HepG2 (cell line): ENCODE measurements around the gene SCYGR5. TPM values are rescaled to one million over a fixed set of nuclear protein-coding genes. Genes with fewer than 3 reads are reported as not detected.
A peak's percentile ranks its signal among the peaks of the same experiment; 100 is the strongest.

Experiments
- ARID3A ChIP-seq: IDR thresholded peaks from 2 replicates; pipeline ENCODE4 v1.6.1; 2012; ENCODE audit warnings: low read depth, low read length, improper control_type of control experiment
- ATAD3A ChIP-seq: sonication (generic); formaldehyde crosslinking; IDR thresholded peaks from 2 replicates; pipeline ENCODE4 v1.4.0; 2020; ENCODE audit warnings: missing genetic modification reagents
- ATF7 ChIP-seq, 2 experiments: fragments of 450-650 bp in 1 of 2; sonication (generic) in 1 of 2; formaldehyde crosslinking in 1 of 2; IDR thresholded peaks; 2 replicates each; pipeline versions ENCODE4 v1.4.0 to v1.6.1; 2016 to 2020; ENCODE audit warnings: antibody characterized with exemption in 1 of 2, mild to moderate bottlenecking in 1 of 2, missing genetic modification reagents in 1 of 2
- BORCS8-MEF2B ChIP-seq: sonication (generic); formaldehyde crosslinking; IDR thresholded peaks from 2 replicates; pipeline ENCODE4 v1.8.0; 2022; ENCODE audit warnings: mild to moderate bottlenecking, missing genetic modification reagents
- CREB1 ChIP-seq, 2 experiments: fragments of 450-650 bp in 1 of 2; IDR thresholded peaks; 2 replicates each; pipeline ENCODE4 v1.6.1; 2016 to 2017; ENCODE audit warnings: control low read depth in 1 of 2, mild to moderate bottlenecking in 1 of 2, missing compliant biosample characterization in 1 of 2, missing genetic modification characterization in 1 of 2
- ETV6 ChIP-seq: sonication (generic); formaldehyde crosslinking; conservative IDR thresholded peaks from 2 replicates; pipeline ENCODE4 v1.4.0; 2020; ENCODE audit warnings: missing genetic modification reagents
- FOSL2 ChIP-seq: sonication (generic); formaldehyde crosslinking; IDR thresholded peaks from 2 replicates; pipeline ENCODE4 v1.4.0; 2020; ENCODE audit warnings: missing genetic modification reagents
- FOXA3 ChIP-seq: IDR thresholded peaks from 2 replicates; pipeline ENCODE4 v1.6.1; 2016; ENCODE audit warnings: missing genetic modification reagents, missing compliant biosample characterization
- HMG20A ChIP-seq: IDR thresholded peaks from 2 replicates; pipeline ENCODE4 v1.6.1; 2016; ENCODE audit warnings: borderline replicate concordance
- HOXA7 ChIP-seq: sonication (generic); formaldehyde crosslinking; IDR thresholded peaks from 2 replicates; pipeline ENCODE4 v1.8.1; 2022; ENCODE audit warnings: mild to moderate bottlenecking, missing genetic modification reagents, moderate library complexity
- JDP2 ChIP-seq: sonication (generic); formaldehyde crosslinking; IDR thresholded peaks from 2 replicates; pipeline ENCODE4 v1.8.1; 2022; ENCODE audit warnings: missing genetic modification reagents, borderline replicate concordance
- KLF13 ChIP-seq: sonication (generic); formaldehyde crosslinking; IDR thresholded peaks from 2 replicates; pipeline ENCODE4 v1.4.0; 2020; ENCODE audit warnings: mild to moderate bottlenecking, missing genetic modification reagents
- LBX2 ChIP-seq: sonication (generic); formaldehyde crosslinking; IDR thresholded peaks from 2 replicates; pipeline ENCODE4 v1.5.0; 2020; ENCODE audit warnings: missing genetic modification reagents, mild to moderate bottlenecking, borderline replicate concordance
- MNT ChIP-seq: fragments of 450-650 bp; IDR thresholded peaks from 2 replicates; pipeline ENCODE4 v1.6.1; 2016
- NFRKB ChIP-seq: fragments of 450-650 bp; IDR thresholded peaks from 2 replicates; pipeline ENCODE4 v1.6.1; 2017
- NR1H2 ChIP-seq: sonication (generic); formaldehyde crosslinking; IDR thresholded peaks from 2 replicates; pipeline ENCODE4 v1.8.1; 2022; ENCODE audit warnings: low read depth, missing genetic modification reagents, borderline replicate concordance
- NR2F1 ChIP-seq, 2 experiments: fragments of 450-650 bp in 1 of 2; formaldehyde crosslinking in 1 of 2; IDR thresholded peaks; 2 replicates each; pipeline versions ENCODE4 v1.5.0 to v1.6.1; 2016 to 2020; ENCODE audit warnings: mild to moderate bottlenecking in 1 of 2, missing compliant biosample characterization in 1 of 2, missing genetic modification reagents in 1 of 2, moderate library complexity in 1 of 2
- RBFOX2 ChIP-seq: fragments of 200-400 bp; formaldehyde crosslinking; IDR thresholded peaks from 2 replicates; pipeline ENCODE4 v1.6.1; 2017; ENCODE audit warnings: low read depth, mild to moderate bottlenecking, low read length
- RELA ChIP-seq: sonication (generic); formaldehyde crosslinking; IDR thresholded peaks from 2 replicates; pipeline ENCODE4 v1.4.0; 2020; ENCODE audit warnings: missing genetic modification reagents
- SALL2 ChIP-seq: sonication (generic); formaldehyde crosslinking; IDR thresholded peaks from 2 replicates; pipeline ENCODE4 v1.8.1; 2023; ENCODE audit warnings: mild to moderate bottlenecking, missing genetic modification reagents, inconsistent platforms
- SRSF1 ChIP-seq: fragments of 200-400 bp; formaldehyde crosslinking; optimal IDR thresholded peaks from 2 replicates; pipeline ENCODE3; 2017; ENCODE audit warnings: mild to moderate bottlenecking, low read depth, low read length, moderate library complexity
- SRY ChIP-seq: sonication (generic); formaldehyde crosslinking; IDR thresholded peaks from 2 replicates; pipeline ENCODE4 v1.8.0; 2022; ENCODE audit warnings: mild to moderate bottlenecking, missing genetic modification reagents
- TBX3 ChIP-seq: fragments of 450-650 bp; IDR thresholded peaks from 2 replicates; pipeline ENCODE4 v1.6.1; 2017; ENCODE audit warnings: antibody characterized with exemption, mild to moderate bottlenecking, inconsistent platforms, borderline replicate concordance
- TEAD3 ChIP-seq: optimal IDR thresholded peaks from 2 replicates; pipeline ENCODE3; 2016; ENCODE audit warnings: borderline replicate concordance
- ZFP36 ChIP-seq: fragments of 150-350 bp; IDR thresholded peaks from 2 replicates; pipeline ENCODE4 v1.6.1; 2018; ENCODE audit warnings: borderline replicate concordance, low read length, low read depth; ENCODE audit not compliant: partially characterized antibody
- ZNF20 ChIP-seq: sonication (generic); formaldehyde crosslinking; IDR thresholded peaks from 2 replicates; pipeline ENCODE4 v1.4.0; 2020; ENCODE audit warnings: mild to moderate bottlenecking, moderate library complexity, missing genetic modification reagents
- ZNF382 ChIP-seq: sonication (generic); formaldehyde crosslinking; IDR thresholded peaks from 2 replicates; pipeline ENCODE4 v1.5.0; 2020; ENCODE audit warnings: missing genetic modification reagents, mild to moderate bottlenecking, borderline replicate concordance
- ZNF432 ChIP-seq: sonication (generic); formaldehyde crosslinking; IDR thresholded peaks from 2 replicates; pipeline ENCODE4 v1.5.0; 2020; ENCODE audit warnings: missing genetic modification reagents, mild to moderate bottlenecking, borderline replicate concordance
- ZNF749 ChIP-seq: sonication (generic); formaldehyde crosslinking; IDR thresholded peaks from 2 replicates; pipeline ENCODE4 v1.8.0; 2022; ENCODE audit warnings: mild to moderate bottlenecking, missing genetic modification reagents, moderate library complexity, borderline replicate concordance
- ZNF816 ChIP-seq: sonication (generic); formaldehyde crosslinking; IDR thresholded peaks from 2 replicates; pipeline ENCODE4 v1.8.0; 2022; ENCODE audit warnings: missing genetic modification reagents, mild to moderate bottlenecking, borderline replicate concordance
- polyA plus RNA-seq, 8 experiments: library from polyadenylated mRNA; depleted of rRNA in 3 of 8; stranded (reverse) in 7 of 8; unstranded in 1 of 8; fragments of >200 nt; fragmentation: Illumina TruSeq in 4 of 8; extraction: Trizol in 4 of 8; gene quantifications; 2 replicates each; pipeline versions ENCODE4 v1.2.1 to v1.2.3, GENCODE V29; 2011 to 2016; ENCODE audit warnings: low read depth in 4 of 8, missing spikeins in 1 of 8, mixed read lengths in 1 of 8; ENCODE audit not compliant: insufficient read depth in 1 of 8
- total RNA-seq, 5 experiments: library from RNA; depleted of rRNA; stranded (reverse); fragments of >200 nt; fragmentation: Illumina TruSeq; extraction: Trizol; gene quantifications; 2 replicates each; pipeline ENCODE4 v1.2.3, GENCODE V29; 2016; ENCODE audit warnings: low read depth in 1 of 5

SCYGR5 gene
- total and polyA plus RNA-seq, 2 of the 13 experiments (the other 11 are each of a cell fraction or from before 2014, with no cell fraction given) = not detected

- TF ChIP-seq KLF13 (CRISPR knock-in tag) (no peak), LBX2 (CRISPR knock-in tag) (no peak), RBFOX2 (no peak), CREB1 (IDR thresholded peaks at IDR 0.05) (no peak), CREB1 (CRISPR knock-in tag; IDR thresholded peaks at IDR 0.05) (peak; percentile 27; the same call in 1 of the 2 replicates), ZFP36 (no peak), MNT (no peak), ZNF816 (CRISPR knock-in tag) (no peak), SRSF1 (no peak), ZNF20 (CRISPR knock-in tag) (no peak), SALL2 (CRISPR knock-in tag) (no peak), FOSL2 (CRISPR knock-in tag) (peak; percentile 86), HMG20A (CRISPR knock-in tag) (peak; percentile 47; the same call in 1 of the 2 replicates), RELA (CRISPR knock-in tag) (no peak), HOXA7 (no peak), ZNF432 (no peak), FOXA3 (CRISPR knock-in tag) (peak; percentile 68), NR1H2 (CRISPR knock-in tag) (no peak), ARID3A (peak; percentile 86; the same call in 1 of the 2 replicates), ATF7 (IDR thresholded peaks at IDR 0.05) (no peak), ATF7 (CRISPR knock-in tag; IDR thresholded peaks at IDR 0.05) (no peak), TEAD3 (CRISPR knock-in tag) (peak; percentile 54), TBX3 (peak; percentile 58; the same call in 1 of the 2 replicates), ATAD3A (CRISPR knock-in tag) (no peak), JDP2 (CRISPR knock-in tag) (no peak), ZNF382 (CRISPR knock-in tag) (no peak), ETV6 (no peak), NR2F1 (CRISPR knock-in tag; IDR thresholded peaks at IDR 0.05) (0 out of 4 replicates have a peak, but pooled peaks of 1 of the 2 experiments have one; percentile 30), BORCS8-MEF2B (CRISPR knock-in tag) (no peak), NFRKB (no peak), SRY (CRISPR knock-in tag) (no peak), ZNF749 (CRISPR knock-in tag) (no peak)
Measured at GRCh38 chr2:227653419-227653818, 13.2 kb upstream of the SCYGR5 start (continued).
